ENCODE results near the gene TBCD. TPM values are rescaled to one million over a fixed set of nuclear protein-coding genes. Genes with fewer than 3 reads are reported as not detected.

The TBCD gene
- total RNA-seq, 1 experiment from 2014 or later, result 94.6 TPM

GRCh38 chr17:82848022-82848592, 96.2 kb downstream of the TBCD start:
- intact Hi-C loops (cut with micrococcal nuclease; ENCODE audit: unreplicated experiment), result no loop called here
- no peak for DNase-seq
- BruUV-seq (replicated peaks), result no TSS peak
- no peak for TF ChIP-seq CTCF (IDR thresholded peaks at IDR 0.05; ENCODE audit: insufficient read depth in 1 of 2, low read depth in 1 of 2, low read length in 1 of 2, severe bottlenecking in 1 of 2, unreplicated experiment in 1 of 2)
- Mint-ChIP-seq H3K4me1 (ENCODE audit: low read depth, unreplicated experiment) (no peaks in the 10 kb centered on the region), H3K4me3 (ENCODE audit: unreplicated experiment) (no peak overlapping the region), H3K36me3 (ENCODE audit: insufficient read depth, unreplicated experiment) (peaks cover 17% of the 10 kb centered on the region), H3K9me3 (ENCODE audit: unreplicated experiment) (no peaks in the 10 kb centered on the region), H3K27me3 (ENCODE audit: insufficient read depth, unreplicated experiment) (no peaks in the 10 kb centered on the region), H3K27ac (ENCODE audit: unreplicated experiment) (no peak overlapping the region)
- Histone ChIP-seq H3K4me1 (no peaks in the 10 kb centered on the region), H3K36me3 (ENCODE audit: control insufficient read depth, insufficient read depth, low read length) (peaks cover 2% of the 10 kb centered on the region; the same call in 1 of the 2 replicates), H3K4me3 (ENCODE audit: low read depth, low read length) (no peak overlapping the region), H3K27me3 (replicated peaks; ENCODE audit: control insufficient read depth, insufficient read depth, low read length) (no peaks in the 10 kb centered on the region), H3K9me3 (no peaks in the 10 kb centered on the region; the same call in 1 of the 2 replicates)
- POLR2A ChIA-PET, result no interaction called here
- CTCF ChIA-PET, result interaction anchor here (0.6 kb wide), 1 partner anchor 68 kb away, joined by 3 read pairs; no protein-coding TSS in a partner anchor

GRCh38 chr17:82849076-82849945, 97.4 kb downstream of the TBCD start:
- Mint-ChIP-seq H3K9me3 (ENCODE audit: unreplicated experiment) (no peaks in the 10 kb centered on the region), H3K27me3 (ENCODE audit: insufficient read depth, unreplicated experiment) (no peaks in the 10 kb centered on the region), H3K36me3 (ENCODE audit: insufficient read depth, unreplicated experiment) (peaks cover 17% of the 10 kb centered on the region), H3K4me3 (ENCODE audit: unreplicated experiment) (no peak overlapping the region), H3K4me1 (ENCODE audit: low read depth, unreplicated experiment) (no peaks in the 10 kb centered on the region), H3K27ac (ENCODE audit: unreplicated experiment) (no peak overlapping the region)
- Histone ChIP-seq H3K4me3 (ENCODE audit: low read depth, low read length) (no peak overlapping the region), H3K27me3 (replicated peaks; ENCODE audit: control insufficient read depth, insufficient read depth, low read length) (no peaks in the 10 kb centered on the region), H3K4me1 (no peaks in the 10 kb centered on the region), H3K36me3 (ENCODE audit: control insufficient read depth, insufficient read depth, low read length) (peaks cover 2% of the 10 kb centered on the region; the same call in 1 of the 2 replicates), H3K9me3 (no peaks in the 10 kb centered on the region; the same call in 1 of the 2 replicates)
- no TSS peak for BruUV-seq (replicated peaks)
- ChIA-PET CTCF (no interaction called here), POLR2A (no interaction called here)
- no peak for TF ChIP-seq CTCF (IDR thresholded peaks at IDR 0.05; ENCODE audit: insufficient read depth in 1 of 2, low read depth in 1 of 2, low read length in 1 of 2, severe bottlenecking in 1 of 2, unreplicated experiment in 1 of 2)
- intact Hi-C loops (cut with micrococcal nuclease; ENCODE audit: unreplicated experiment), result no loop called here
- DNase-seq, result no peak

- intact Hi-C loops (cut with micrococcal nuclease; ENCODE audit: unreplicated experiment), result no loop called here
- H3K9me3 Mint-ChIP-seq (ENCODE audit: unreplicated experiment), result no peaks in the 10 kb centered on the region
- BruUV-seq (replicated peaks), result no TSS peak
Observed at GRCh38 chr17:82851381-82851780, 99.5 kb downstream of the TBCD start.

More at GRCh38 chr17:82851381-82851780, 99.5 kb downstream of the TBCD start:
- H3K9me3 ChIP-seq, result no peaks in the 10 kb centered on the region; the same call in 1 of the 2 replicates
- peaks cover 2% of the 10 kb centered on the region; the same call in 1 of the 2 replicates for H3K36me3 ChIP-seq (ENCODE audit: control insufficient read depth, insufficient read depth, low read length)
- Mint-ChIP-seq H3K27me3 (ENCODE audit: insufficient read depth, unreplicated experiment) (no peaks in the 10 kb centered on the region), H3K4me3 (ENCODE audit: unreplicated experiment) (no peak overlapping the region), H3K36me3 (ENCODE audit: insufficient read depth, unreplicated experiment) (peaks cover 13% of the 10 kb centered on the region), H3K27ac (ENCODE audit: unreplicated experiment) (no peak overlapping the region), H3K4me1 (ENCODE audit: low read depth, unreplicated experiment) (no peaks in the 10 kb centered on the region)
- POLR2A ChIA-PET, result no interaction called here
- no peak for TF ChIP-seq CTCF (IDR thresholded peaks at IDR 0.05; ENCODE audit: insufficient read depth in 1 of 2, low read depth in 1 of 2, low read length in 1 of 2, severe bottlenecking in 1 of 2, unreplicated experiment in 1 of 2)
- CTCF ChIA-PET, result no interaction called here
- DNase-seq, result no peak
- no peaks in the 10 kb centered on the region for H3K4me1 ChIP-seq
- H3K27me3 ChIP-seq (replicated peaks; ENCODE audit: control insufficient read depth, insufficient read depth, low read length), result no peaks in the 10 kb centered on the region
- no peak overlapping the region for H3K4me3 ChIP-seq (ENCODE audit: low read depth, low read length)

Data from Caco-2 (cell line).